GM19099 (cell line): ENCODE data around the gene SOX13.

Experiments
- POLR2A ChIP-seq: IDR thresholded peaks from 3 replicates; pipeline ENCODE4 v1.6.1; 2011; ENCODE audit warnings: low read depth; ENCODE audit not compliant: insufficient read length; ENCODE audit errors: extremely low read depth

Gene SOX13

GRCh38 chr1:204108312-204109141 lies 35.6 kb downstream of the SOX13 start:
- no peak for TF ChIP-seq POLR2A

- TF ChIP-seq POLR2A: no peak
These were observed 38.1 kb downstream of the SOX13 start for GRCh38 chr1:204110894-204111633.

GRCh38 chr1:204112876-204113730 lies 40.2 kb downstream of the SOX13 start:
- no peak for TF ChIP-seq POLR2A

GRCh38 chr1:204113896-204114295 lies 41.0 kb downstream of the SOX13 start:
- no peak for TF ChIP-seq POLR2A

- no peak for TF ChIP-seq POLR2A
These were observed 41.7 kb downstream of the SOX13 start for GRCh38 chr1:204114606-204115005.

- no peak for TF ChIP-seq POLR2A
These were observed 42.2 kb downstream of the SOX13 start for GRCh38 chr1:204115116-204115515.

- no peak for TF ChIP-seq POLR2A
These were observed 43.6 kb downstream of the SOX13 start for GRCh38 chr1:204116539-204116938.

- no peak for TF ChIP-seq POLR2A
These were observed 49.1 kb downstream of the SOX13 start for GRCh38 chr1:204121840-204122555.

- TF ChIP-seq POLR2A: no peak
These were observed 50.5 kb downstream of the SOX13 start for GRCh38 chr1:204123376-204123775.

GRCh38 chr1:204124639-204125038 lies 51.7 kb downstream of the SOX13 start:
- no peak for TF ChIP-seq POLR2A

GRCh38 chr1:204125759-204126351 lies 52.9 kb downstream of the SOX13 start:
- no peak for TF ChIP-seq POLR2A

- TF ChIP-seq POLR2A: no peak
These were observed 53.5 kb downstream of the SOX13 start for GRCh38 chr1:204126386-204126785.

GRCh38 chr1:204126956-204127355 lies 54.0 kb downstream of the SOX13 start:
- no peak for TF ChIP-seq POLR2A

- TF ChIP-seq POLR2A: no peak
These were observed 54.8 kb downstream of the SOX13 start for GRCh38 chr1:204127597-204128242.
